Jurkat, Clone E6-1 (cell line): ENCODE measurements around the gene DTNB.

Source experiments
- DNase-seq: peaks from one replicate; pipeline ENCODE4 v3.0.0-alpha.2; 2011; ENCODE audit warnings: low read depth, low spot score
- H3K4me3 ChIP-seq: 2 replicates; pipeline ENCODE4 v1.5.1; 2011; ENCODE audit warnings: mild to moderate bottlenecking, low read length, control low read depth, moderate library complexity

The DTNB gene

GRCh38 chr2:25445464-25445863, 227.9 kb downstream of the DTNB start:
- no peak overlapping the region for H3K4me3 ChIP-seq
- DNase-seq, result no peak

GRCh38 chr2:25444608-25445270, 228.6 kb downstream of the DTNB start:
- no peak for DNase-seq
- no peak overlapping the region for H3K4me3 ChIP-seq

- H3K4me3 ChIP-seq, result no peak overlapping the region
- DNase-seq, result no peak
These were observed 229.6 kb downstream of the DTNB start for GRCh38 chr2:25443766-25444165.

GRCh38 chr2:25441353-25441752, 232.0 kb downstream of the DTNB start:
- no peak overlapping the region for H3K4me3 ChIP-seq
- no peak for DNase-seq

- no peak for DNase-seq
- no peak overlapping the region for H3K4me3 ChIP-seq
These were observed 234.6 kb downstream of the DTNB start for GRCh38 chr2:25438793-25439192.

GRCh38 chr2:25437881-25438662, 235.3 kb downstream of the DTNB start:
- H3K4me3 ChIP-seq, result no peak overlapping the region
- no peak for DNase-seq

- no peak overlapping the region for H3K4me3 ChIP-seq
- DNase-seq, result no peak
These were observed 238.0 kb downstream of the DTNB start for GRCh38 chr2:25435421-25435820.

GRCh38 chr2:25431604-25432003, 241.8 kb downstream of the DTNB start:
- DNase-seq, result peak; percentile 90
- no peak overlapping the region for H3K4me3 ChIP-seq

- H3K4me3 ChIP-seq, result no peak overlapping the region
- no peak for DNase-seq
These were observed 242.8 kb downstream of the DTNB start for GRCh38 chr2:25430556-25430955.

- H3K4me3 ChIP-seq, result no peak overlapping the region
- DNase-seq, result no peak
These were observed 247.1 kb downstream of the DTNB start for GRCh38 chr2:25426326-25426725.

GRCh38 chr2:25424426-25425028, 248.8 kb downstream of the DTNB start:
- no peak overlapping the region for H3K4me3 ChIP-seq
- DNase-seq, result no peak

- no peak for DNase-seq
- no peak overlapping the region for H3K4me3 ChIP-seq
These were observed 251.5 kb downstream of the DTNB start for GRCh38 chr2:25421820-25422411.

GRCh38 chr2:25421289-25421688, 252.1 kb downstream of the DTNB start:
- DNase-seq, result no peak
- no peak overlapping the region for H3K4me3 ChIP-seq

GRCh38 chr2:25420820-25421237, 252.5 kb downstream of the DTNB start:
- no peak for DNase-seq
- H3K4me3 ChIP-seq, result no peak overlapping the region

GRCh38 chr2:25419678-25420242, 253.6 kb downstream of the DTNB start:
- DNase-seq, result no peak
- no peak overlapping the region for H3K4me3 ChIP-seq

GRCh38 chr2:25418944-25419677, 254.3 kb downstream of the DTNB start:
- no peak overlapping the region for H3K4me3 ChIP-seq
- no peak for DNase-seq

- H3K4me3 ChIP-seq, result no peak overlapping the region
- no peak for DNase-seq
These were observed 255.5 kb downstream of the DTNB start for GRCh38 chr2:25417715-25418369.

GRCh38 chr2:25416674-25417073, 256.7 kb downstream of the DTNB start:
- DNase-seq, result no peak
- no peak overlapping the region for H3K4me3 ChIP-seq

GRCh38 chr2:25414781-25415180, 258.6 kb downstream of the DTNB start:
- H3K4me3 ChIP-seq, result no peak overlapping the region
- no peak for DNase-seq
